ENCODE data around the gene EFHC2.

DNA sequence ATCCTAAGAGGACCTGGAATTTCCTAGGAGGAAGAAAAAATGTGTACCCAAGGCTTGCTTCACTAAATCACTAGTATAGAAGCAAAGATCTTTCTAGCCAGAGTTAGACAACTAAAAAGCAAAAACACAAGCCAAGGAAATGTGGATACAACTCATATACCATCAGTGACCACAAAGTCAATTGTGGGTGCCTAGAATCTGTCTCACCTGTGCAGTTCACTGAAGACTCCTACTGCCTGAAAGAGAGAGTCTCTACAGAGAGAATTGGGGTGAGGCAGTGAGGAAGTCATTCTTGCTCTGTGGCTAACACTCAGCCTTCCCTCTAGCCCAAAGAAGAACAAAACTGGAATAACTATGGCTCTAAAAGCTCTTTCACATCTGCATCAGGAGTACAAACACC, 82.9 kb downstream of the EFHC2 start:
- TF ChIP-seq CTCF (IDR thresholded peaks at IDR 0.05; ENCODE audit: low read depth, low read length, missing input control) (no peak), HNF4G (IDR thresholded peaks at IDR 0.05) (no peak), GABPA (IDR thresholded peaks at IDR 0.05 in 1 of 2, conservative IDR thresholded peaks at IDR 0.05 in 1 of 2) (no peak), RXRA (IDR thresholded peaks at IDR 0.05) (no peak)
- TF ChIP-seq, protein P1, sequence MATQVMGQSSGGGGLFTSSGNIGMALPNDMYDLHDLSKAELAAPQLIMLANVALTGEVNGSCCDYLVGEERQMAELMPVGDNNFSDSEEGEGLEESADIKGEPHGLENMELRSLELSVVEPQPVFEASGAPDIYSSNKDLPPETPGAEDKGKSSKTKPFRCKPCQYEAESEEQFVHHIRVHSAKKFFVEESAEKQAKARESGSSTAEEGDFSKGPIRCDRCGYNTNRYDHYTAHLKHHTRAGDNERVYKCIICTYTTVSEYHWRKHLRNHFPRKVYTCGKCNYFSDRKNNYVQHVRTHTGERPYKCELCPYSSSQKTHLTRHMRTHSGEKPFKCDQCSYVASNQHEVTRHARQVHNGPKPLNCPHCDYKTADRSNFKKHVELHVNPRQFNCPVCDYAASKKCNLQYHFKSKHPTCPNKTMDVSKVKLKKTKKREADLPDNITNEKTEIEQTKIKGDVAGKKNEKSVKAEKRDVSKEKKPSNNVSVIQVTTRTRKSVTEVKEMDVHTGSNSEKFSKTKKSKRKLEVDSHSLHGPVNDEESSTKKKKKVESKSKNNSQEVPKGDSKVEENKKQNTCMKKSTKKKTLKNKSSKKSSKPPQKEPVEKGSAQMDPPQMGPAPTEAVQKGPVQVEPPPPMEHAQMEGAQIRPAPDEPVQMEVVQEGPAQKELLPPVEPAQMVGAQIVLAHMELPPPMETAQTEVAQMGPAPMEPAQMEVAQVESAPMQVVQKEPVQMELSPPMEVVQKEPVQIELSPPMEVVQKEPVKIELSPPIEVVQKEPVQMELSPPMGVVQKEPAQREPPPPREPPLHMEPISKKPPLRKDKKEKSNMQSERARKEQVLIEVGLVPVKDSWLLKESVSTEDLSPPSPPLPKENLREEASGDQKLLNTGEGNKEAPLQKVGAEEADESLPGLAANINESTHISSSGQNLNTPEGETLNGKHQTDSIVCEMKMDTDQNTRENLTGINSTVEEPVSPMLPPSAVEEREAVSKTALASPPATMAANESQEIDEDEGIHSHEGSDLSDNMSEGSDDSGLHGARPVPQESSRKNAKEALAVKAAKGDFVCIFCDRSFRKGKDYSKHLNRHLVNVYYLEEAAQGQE (IDR thresholded peaks at IDR 0.05): no peak

Data from liver (tissue), 3 donors.